M059J (cell line): Measurements from ENCODE around the gene WWOX. TPM values are rescaled to one million over a fixed set of nuclear protein-coding genes. Genes with fewer than 3 reads are reported as not detected.

Source experiments
- DNase-seq: peaks from one replicate; pipeline ENCODE4 v3.0.0-alpha.2; 2012; ENCODE audit warnings: low read depth
- total RNA-seq: library from RNA; depleted of rRNA; stranded (reverse); fragments of >200 nt; shearing (Covaris generic); gene quantifications from 2 replicates; pipeline ENCODE4 v1.2.3, GENCODE V29; 2014

WWOX gene
- total RNA-seq, 1 experiment from 2014 or later: 13.7 TPM

DNA sequence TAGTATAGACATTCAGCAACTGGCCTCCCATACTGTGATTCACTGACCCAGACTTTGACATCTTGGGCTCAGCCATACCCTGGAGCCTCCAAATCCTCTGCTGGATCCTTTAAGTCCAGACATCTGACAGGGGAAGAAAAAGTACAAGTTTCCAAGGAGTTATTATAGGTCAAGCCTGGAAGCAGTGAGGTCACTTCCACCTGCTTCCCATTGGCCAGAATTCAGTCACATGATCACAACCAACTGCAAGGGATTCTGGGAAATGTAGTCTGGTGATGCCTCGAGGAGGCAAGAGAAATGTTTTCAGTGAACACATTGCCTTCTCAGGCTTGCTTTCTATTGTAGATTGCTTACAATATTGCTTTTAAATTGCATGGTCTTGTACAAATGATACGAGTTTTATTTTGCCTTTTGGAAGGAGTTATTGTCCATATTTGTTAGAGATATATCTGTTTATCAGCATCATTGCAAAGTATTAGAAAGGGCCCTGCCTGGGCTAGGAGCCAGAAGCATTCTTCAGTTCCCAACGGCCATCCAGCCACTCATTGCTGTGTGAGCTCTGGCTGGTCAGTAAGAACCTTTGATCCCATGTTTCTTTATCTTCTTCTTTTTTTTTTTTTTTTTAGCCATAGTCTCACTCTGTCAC, 696.9 kb downstream of the WWOX start:
- DNase-seq: no peak

DNA sequence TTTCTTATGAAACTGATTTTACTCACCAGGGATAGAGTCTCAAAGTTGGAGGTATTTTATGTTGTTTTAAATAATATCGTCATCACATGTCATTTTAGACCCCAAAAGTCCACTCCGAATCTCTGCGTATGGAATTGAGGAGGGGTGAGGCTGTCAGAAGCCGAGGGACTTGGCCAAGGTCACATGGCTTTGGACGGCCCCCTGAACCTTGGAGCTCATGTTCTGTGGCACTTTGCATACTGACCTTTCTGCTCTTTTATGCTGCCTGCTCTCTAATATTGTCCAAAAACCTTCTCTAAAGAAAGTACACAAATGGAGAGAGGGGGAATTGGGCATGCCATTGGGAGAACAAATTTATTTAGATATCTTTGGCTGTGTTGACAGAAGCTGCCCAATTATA, 700.0 kb downstream of the WWOX start:
- DNase-seq: no peak

DNA sequence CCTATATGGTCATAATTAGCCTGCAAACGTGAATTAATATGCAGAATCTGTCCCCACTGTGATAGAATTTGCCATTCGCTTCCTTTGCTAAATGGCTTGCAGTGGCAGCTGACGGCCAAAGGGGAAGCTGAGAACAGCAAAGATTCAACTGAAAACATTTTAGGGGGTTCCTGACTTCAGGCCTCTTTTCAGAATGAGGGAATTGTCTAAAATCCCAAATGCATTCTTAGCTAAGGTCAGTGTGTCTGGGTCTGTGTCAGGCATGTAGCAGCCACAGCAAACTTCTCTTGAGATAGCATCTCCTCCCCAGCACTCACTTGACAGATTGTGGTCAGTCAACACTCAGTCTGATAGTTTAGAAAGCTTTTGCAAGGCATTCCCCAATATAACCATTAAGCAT, 701.1 kb downstream of the WWOX start:
- DNase-seq: no peak

DNA sequence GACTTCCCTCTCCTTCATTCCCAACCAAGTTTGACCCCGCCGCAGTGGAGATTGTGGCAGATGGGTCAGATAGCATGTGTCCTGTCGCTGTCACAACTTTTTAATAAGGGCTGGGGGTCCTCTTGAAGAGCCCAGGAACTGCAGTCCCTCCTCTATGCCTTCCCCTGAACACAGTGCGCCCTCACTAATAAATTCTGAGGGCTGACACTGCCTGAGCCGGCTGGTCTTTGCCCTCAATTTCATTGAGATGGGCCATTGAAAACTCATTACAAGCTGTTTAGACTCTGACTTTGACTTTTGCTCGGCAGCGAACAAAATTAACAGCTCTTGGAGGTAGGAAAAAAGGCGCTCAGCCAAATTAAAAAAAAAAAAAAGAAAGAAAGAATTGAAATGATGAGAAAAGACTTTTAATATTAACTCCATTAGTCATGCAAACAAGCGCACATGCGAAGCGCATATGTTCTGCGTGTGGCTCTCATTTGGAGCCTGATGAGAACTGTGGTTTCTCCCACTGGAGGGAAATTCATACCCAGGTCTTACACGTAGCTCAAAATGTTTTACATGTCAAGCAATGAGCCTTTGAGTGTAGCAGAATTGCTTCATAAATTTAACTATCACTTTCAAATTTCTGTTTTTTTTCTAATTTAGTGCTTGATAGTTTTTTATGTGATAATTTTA, 704.7 kb downstream of the WWOX start:
- DNase-seq: no peak

DNA sequence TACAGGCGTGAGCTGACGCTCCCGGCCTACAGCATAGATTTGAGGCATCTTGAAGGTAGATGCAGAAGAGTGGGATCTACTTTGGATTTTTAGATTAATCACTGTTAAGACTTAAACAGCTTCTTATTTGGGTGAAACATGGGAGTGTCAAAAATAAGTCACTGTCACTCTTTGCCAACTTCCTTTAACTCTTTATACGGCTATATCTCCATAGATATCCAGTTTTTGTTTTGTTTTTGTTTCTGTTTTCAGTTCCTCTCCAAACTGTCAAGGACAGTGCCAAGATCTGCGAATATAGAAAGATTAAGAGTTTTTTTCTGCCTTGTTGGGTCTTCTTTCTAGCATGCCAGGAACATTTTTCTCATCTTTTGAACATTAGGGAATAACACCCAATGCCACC, 706.1 kb downstream of the WWOX start:
- DNase-seq: no peak

DNA sequence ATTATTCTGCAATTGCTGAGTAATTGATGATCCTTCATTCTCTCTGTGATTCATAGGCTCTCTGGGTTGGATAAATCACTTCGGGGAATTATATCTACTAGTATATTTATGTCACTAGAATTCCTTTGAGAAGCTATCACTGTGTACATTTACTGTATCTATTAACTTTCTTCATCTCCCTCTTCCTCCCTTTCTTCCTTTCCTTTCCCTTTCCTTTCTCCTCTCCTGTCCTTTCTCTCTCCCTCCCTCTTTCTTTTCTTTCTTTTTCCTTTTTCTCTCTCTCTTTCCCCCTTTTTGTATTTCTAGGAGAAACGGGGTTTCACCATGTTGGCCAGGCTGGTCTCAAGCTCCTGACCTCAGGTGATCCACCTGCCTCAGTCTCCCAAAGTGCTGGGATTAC, 711.8 kb downstream of the WWOX start:
- no peak for DNase-seq

DNA sequence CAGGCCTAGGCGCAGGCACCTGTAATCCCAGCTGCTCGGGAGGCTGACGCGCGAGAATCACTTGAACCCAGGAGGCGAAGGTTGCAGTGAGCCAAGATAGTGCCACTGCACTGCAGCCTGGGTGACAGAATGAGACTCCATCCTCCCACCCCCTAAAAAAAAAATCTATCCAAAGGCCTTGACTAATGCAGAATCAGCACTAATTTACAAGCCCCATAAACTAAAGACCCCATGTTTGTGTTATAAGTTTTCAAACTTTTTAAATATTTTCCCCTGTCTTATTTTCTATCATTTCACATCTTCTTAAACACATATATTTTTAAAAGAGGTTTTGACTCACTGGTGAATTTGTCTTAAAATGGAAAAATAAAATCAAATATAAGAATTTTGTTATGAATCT, 713.1 kb downstream of the WWOX start:
- no peak for DNase-seq

DNA sequence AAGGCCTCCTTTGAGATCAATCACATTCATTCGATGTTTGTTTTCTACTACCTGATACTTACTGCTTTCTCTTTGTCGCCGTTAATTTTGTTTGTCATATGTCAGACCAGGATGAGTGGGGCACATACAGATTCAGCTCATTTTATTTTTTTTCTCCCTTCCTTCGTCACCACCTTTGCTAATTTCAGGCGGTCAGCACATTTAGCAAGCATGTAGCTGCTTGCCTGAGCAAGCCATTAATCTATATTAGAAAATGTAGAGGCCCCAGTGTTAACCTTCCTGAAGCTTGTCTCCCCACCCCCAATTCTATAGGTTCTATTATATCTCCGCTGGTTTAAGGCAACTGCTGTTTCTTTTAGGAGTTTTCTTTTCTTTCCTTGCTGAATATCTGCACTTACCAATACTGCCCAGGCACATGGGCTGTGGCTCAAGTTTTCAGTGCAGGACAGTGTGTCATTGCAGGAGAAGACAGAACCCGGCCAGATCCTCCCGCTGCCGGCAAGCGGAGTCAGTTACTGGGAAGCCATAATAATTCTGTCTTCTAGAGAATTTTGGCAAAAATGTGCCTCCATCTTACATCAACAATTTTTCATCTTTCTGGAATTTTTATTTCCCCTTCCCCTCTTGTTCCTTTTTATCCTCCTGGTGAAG, 714.3 kb downstream of the WWOX start:
- DNase-seq: no peak

DNA sequence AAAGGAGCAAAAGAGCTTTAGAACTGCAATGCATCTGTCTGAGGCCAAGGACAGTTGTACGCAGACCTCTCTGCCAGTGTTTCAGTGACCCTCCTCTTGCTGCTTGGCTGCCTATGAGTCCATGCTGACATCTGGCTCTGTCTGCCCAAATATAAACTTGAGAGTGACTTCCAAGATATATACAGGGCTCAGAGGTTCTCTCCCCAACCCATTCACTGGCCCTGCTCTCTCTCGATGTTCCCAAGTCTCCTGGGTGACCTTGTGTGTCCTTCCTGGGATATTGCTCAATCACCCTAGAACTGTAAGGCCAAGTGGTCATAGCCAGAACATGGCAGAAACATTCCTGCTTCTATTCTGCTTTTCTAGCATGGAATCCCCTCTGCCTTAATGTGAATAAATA, 716.3 kb downstream of the WWOX start:
- no peak for DNase-seq

DNA sequence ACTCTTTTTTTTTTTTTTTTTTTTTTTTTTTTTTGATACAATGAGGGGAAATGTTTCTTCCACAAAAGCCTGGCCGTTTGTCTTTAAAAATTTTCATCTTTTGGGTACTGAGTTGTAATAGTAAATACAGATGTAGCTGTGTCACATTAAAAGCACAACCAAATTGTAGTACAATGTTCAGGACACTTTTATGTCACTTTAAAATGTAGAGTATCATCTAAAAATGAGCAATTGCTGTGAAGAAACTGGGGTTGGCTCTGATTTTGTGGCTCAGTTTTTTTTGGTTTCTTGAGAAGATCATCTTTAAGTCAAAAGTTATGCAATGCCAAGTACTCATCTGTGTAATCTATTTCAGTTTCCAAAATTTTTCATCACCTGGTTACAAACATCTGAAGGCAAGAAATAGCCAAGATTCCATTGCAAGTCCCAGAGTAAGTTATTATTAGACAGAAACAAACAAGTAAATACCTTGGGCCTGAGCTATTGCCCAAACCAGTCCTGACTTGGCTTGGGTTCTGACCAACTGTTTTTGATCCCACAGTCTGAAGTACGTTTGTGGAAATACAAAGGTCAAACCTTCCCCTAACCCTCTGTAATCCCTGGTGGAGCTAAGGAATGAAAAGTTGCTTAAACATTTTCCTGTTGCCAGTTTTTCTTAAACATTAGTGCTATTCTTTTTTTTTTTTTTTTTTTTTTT, 717.2 kb downstream of the WWOX start:
- no peak for DNase-seq

DNA sequence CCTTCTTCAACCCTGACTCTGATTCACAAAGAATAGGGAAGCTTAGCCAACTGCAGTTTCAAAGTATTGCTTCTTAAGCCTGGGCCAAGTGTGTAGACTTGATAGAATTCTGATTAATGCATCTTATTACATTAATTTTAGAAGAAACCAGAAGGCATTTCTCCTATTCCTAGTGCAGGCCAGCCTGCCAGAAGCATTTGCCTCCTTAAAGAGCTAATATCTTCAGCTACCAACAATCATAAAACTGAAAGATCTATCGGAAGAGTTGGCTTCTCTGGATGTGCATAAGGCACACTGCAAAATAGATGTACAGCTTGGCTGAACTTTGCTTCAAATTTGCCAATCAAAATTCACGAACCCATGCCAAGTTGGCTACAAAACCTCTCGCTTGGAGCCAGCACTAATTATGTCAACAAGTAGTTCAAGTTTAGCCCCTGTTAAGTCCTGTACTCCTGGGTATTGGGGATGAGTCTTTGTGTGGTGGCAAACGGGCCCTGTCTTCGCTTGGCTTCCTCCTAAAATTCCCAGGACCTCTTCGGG, 717.8 kb downstream of the WWOX start:
- no peak for DNase-seq

DNA sequence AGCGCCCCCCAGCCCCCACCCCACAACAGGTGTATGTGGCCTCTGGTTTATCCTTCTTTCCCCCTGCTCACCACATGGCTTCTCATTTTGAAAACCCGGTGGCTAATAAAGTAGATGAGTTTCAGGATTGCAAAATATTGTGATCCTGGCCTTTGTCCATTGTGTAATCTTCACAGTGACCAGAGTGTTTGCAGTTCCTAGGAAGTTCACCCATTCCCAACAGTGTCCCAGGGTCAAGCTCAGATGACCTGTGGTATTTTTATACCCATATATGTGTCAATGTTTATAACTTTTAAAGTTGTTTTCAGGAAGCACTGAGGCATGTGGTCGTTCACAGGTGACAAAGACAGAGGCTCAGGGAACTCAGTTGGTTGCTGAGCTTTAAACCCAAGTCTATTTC, 721.9 kb downstream of the WWOX start:
- DNase-seq: no peak

DNA sequence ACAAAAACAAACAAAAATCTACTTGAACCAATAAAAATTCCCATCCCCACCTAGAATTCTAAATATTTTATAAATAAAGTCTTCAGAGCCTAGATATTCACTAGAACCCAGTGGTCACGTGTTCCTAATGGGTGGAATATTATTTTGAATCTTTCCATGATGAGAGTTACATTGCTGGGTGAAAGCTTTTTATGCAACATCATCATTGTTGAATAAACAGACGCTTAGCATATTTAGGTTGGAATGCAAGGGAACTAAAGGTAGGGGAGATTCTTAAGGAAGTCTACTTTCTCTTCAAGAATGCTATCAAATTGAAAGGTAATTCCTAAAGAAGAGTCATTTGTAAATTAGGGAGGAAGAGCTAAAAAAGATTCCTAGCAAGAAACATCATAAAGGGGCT, 723.1 kb downstream of the WWOX start:
- no peak for DNase-seq

DNA sequence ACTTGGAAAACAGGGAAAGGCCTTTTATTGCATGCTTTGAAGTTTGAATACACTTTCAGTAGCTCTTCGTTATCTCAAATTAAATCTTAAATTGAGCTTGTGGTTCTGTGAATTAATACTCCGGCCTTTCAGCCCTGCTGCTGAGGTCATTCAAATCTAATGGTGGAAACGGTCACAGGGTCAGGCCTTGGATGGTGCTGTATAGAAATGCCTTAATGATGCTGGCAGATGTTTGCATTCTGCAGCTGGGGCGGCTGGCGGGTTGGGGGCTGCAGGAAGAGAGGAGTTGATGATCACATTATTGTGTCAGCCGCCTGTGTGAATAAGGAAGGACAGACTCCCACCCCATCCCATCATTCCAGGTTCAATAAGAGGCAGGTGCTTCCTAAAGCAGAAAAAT, 723.6 kb downstream of the WWOX start:
- DNase-seq: no peak

DNA sequence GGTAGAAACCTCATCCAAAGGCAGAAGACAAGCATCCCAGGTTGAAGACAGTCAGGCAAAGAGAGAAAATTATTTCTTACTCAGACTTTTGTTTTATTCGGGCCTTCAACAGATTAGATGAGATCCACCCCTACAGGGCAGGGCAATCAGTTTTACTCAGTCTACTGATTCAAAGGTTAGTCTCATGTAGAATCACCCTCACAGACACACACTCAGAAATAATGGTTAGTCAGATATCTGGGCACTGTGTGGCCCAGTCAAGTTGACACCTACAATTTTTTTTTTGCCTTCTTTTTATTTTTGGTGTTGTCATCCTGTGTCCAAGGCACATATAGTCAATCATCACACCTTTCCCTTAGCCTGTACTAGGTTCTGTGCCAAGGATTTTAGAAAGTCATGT, 729.8 kb downstream of the WWOX start:
- no peak for DNase-seq

DNA sequence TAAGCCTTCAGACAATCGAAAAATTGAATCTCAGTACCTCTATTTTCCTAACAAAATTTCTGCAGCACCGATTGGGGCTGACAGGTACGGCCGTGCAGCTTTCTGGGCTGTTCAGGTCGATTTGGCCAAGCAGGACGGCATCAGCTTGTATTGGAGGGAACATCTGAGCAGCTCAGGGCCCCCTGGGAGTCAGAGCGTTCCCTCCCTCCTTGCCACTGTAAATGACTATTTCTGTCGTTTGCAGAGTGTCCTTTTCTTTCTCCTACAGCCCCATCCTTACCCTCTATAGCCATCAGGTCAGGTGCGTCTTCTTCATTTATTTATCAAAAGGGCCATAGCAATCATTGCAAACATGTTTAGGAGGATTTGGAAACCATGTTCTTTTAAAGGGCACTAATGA, 731.1 kb downstream of the WWOX start:
- DNase-seq: no peak

DNA sequence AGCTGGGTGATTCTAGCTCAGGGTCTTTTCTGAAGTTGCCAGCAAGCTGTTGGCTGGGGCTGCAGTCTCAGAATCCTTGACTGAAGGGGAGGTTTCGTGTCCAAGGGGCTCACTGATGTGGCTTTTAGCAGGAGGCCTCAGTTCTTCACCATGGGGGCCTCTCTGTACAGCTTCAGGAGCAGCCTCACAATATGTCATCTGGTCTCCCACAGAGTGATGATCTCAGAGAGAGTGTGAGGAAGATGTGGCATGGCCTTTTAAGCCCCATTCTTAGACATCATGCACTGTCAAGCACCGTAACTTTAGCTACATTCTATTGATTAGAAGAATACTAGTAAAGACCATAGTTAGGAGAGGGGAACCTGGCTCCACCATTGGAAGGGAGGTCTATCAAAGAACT, 732.6 kb downstream of the WWOX start:
- DNase-seq: no peak

DNA sequence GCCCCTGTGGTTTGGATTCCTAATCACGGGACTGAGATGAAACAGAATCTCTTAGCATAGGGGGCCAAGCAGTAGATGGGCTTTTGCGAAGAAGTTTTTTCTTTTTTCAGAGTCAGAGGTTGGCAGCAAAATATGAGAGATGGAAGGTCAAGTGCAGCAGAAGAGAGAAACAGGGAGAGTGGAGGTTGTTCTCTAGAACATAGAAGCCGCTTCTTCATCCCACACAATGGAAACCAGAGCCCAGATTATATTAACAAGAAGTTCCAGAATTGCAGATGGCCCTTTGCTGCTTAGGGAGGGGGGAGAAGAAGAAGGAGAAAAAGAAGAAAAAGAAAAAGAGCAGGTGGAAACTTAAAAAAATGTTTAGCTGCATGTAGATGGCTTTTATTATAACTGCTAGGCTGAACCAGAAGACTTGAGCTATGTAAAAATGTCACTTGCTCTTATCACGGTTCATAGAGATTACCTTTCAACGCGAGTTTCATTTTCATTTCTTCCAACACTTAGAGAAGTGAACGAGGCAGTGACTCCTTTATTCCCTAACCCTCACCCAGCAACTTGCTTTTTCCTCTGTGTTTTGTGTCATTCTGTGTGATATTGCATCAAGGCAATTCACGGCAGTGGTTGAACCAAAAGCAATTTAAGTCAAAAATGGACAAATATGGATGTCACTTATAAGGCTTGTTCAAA, 737.5 kb downstream of the WWOX start:
- no peak for DNase-seq

DNA sequence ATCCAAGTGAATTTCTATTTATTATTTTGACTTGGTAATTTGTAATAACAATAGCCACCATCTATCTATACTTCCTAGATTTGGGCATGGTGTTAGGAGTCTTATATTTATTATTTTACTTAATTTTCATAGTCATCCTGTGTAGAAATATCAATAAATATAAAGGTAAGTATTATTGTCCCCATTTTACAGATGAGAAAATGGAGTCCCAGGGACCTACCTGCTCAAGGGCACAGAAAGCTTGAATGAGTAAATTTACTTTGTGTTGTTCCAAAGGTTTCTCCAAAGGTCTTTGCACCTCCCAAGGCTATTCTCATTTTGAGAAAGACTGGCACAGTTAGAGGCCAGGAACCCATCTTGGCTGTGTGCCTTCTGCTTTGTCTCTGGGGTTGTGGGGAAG, 738.3 kb downstream of the WWOX start:
- no peak for DNase-seq

DNA sequence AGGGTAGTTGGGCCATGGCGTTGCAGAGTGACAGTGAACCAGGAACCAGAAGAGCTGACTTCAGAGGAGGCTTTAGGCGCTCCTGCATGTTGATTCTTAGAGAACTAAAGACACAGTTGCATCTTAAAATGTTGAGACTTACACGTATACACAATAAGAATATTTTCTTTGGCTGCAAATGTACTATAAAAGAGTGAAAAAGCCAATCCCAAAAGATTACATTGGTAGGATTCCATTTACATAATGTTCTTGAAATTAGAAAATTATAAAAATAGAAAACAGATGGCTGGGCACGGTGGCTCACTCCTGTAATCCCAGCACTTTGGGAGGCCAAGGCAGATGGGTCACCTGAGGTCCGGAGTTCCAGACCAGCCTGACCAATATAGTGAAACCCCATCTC, 738.8 kb downstream of the WWOX start:
- no peak for DNase-seq

DNA sequence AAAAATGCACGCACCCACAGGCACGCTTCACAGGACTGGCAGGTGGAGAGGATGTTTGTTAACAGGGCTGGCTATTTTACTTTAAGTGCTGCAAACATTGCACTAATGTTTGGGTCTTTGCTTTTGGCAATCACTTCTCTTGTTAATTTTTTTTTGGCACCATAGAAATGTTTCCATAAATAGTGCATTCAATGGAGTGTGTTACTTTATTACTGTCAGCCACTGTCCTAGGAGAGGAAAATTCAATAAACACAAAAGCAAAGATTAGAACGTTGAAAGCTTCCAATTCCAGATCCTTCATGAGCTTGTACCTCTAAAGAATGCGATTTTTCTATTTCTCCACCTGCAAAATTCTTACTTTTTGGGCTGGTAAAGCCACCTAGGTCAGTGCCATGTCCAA, 743.5 kb downstream of the WWOX start:
- no peak for DNase-seq

DNA sequence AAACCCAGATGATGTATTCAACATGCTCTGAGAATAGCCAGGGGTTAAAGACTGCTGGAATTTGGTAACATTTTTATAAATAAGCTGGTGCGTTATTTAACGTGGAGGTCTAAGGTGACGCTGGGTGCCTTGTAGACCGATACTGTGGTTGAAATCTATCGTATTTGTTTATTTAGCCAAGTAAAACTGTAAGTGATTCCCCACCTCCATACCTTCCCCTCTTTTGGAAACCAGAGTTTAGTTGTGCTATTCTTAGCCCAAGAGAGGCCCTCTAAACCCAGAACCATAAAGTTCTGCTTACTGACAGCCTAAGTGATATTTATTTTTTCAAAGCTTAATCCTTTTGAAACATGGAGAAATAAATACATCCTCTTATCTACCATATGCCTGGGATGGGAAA, 744.5 kb downstream of the WWOX start:
- DNase-seq: no peak
